GM12878 (cell line): ENCODE measurements around the gene EEF1E1.

Experiments
- MTA2 ChIP-seq: fragments of 450-650 bp; IDR thresholded peaks from 2 replicates; pipeline ENCODE4 v1.6.1; 2016; ENCODE audit warnings: low read depth, mild to moderate bottlenecking, moderate library complexity
- POLR2A ChIP-seq: IDR thresholded peaks from 2 replicates; pipeline ENCODE4 v1.6.1; 2011; ENCODE audit warnings: low read depth, mild to moderate bottlenecking, low read length
- SP1 ChIP-seq: IDR thresholded peaks from one replicate; pipeline ENCODE4 v1.6.1; 2011; ENCODE audit warnings: low read depth, low read length
- TCF12 ChIP-seq: IDR thresholded peaks from 2 replicates; pipeline ENCODE4 v1.6.1; 2011; ENCODE audit warnings: low read depth, mild to moderate bottlenecking, low read length

DNA sequence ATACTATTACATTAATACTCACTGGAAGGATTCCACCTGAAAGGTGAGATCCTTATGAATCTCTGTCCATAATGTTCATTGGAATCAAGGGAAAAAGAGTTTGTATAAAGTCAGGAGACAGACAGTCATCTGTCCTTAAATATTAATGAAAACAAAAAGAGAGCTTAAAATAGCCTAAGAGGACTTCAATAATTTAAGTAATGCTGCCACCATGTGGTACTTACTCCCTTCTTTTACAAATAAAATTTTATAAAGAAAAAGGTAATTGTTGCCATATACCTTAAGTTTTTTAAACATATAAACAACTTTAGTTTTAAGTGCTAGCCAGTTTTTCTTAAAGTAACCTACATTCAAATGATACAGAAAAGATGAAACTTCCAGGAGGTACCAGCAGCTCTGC lies 43.2 kb downstream of the EEF1E1 start:
- TF ChIP-seq SP1 (no peak), TCF12 (no peak), POLR2A (no peak), MTA2 (no peak)
